ELR (cell line): ENCODE data around the gene MRLN.

ENCODE experiments used
- DNase-seq: peaks from one replicate; pipeline ENCODE4 v3.0.0-alpha.2; 2015; ENCODE audit warnings: low read depth

MRLN gene

GRCh38 chr10:59705931-59706330, 47.3 kb downstream of the MRLN start:
- no peak for DNase-seq

GRCh38 chr10:59704630-59705029, 48.6 kb downstream of the MRLN start:
- no peak for DNase-seq

GRCh38 chr10:59702347-59702746, 50.9 kb downstream of the MRLN start:
- no peak for DNase-seq

DNA sequence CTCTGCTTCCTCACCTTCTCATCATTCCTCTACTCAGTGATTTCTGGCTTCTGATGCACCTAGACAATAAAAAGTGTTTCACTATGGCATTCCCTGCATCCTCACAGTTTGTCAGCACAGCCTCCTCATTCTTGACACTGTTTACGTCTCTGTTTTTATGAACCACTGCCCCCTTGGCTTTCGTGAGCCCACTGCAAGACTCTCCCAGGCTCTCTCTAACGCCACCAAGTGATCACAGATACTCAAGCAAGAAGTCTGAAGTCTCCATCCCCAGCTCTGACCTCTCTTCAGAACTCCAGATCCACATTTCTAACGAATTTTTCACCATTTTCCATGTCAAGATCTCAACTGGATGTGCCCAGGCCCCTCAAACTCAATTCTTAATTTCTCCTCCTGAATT, 52.5 kb downstream of the MRLN start:
- no peak for DNase-seq

GRCh38 chr10:59698326-59698725, 54.9 kb downstream of the MRLN start:
- DNase-seq, result no peak

DNA sequence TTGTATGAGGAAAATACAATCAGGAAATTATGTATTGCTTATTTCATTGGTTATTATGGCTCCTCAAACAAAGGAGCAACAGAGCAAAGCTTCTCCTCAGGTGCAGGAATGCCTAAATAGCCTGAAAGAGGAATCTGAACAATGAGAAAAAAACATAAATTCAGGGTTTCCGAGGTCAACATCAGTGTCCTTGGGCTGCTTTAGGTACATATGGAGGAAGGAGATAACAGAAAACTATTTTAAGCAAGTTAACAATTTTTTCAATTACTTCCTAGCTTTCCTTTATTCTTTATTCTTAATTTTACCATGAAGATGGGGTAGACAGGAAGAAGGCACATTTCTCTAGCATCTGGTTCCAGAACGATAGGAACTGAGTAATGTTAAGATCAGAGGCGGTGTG, 57.6 kb downstream of the MRLN start:
- DNase-seq, result no peak

DNA sequence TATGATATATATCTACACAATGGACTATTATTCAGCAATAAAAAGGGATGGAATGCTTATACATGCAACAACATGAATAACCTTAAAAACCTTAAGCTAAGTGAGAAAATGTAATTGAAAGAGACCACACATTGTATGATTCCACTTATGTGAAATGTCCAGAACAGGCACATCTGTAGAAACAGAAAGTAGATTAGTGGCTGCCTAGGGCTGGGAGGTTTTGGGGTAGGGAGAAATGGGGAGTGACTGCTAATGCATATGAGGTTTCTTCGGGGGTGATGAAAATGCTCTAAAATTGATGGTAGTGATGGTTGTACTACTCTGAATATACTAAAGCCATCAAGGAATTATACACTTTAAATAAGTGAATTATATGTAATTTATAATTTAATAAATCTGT, 58.3 kb downstream of the MRLN start:
- no peak for DNase-seq

- no peak for DNase-seq
Observed at GRCh38 chr10:59692113-59692512, 61.1 kb downstream of the MRLN start.

- no peak for DNase-seq
Observed at GRCh38 chr10:59688921-59689351, 64.3 kb downstream of the MRLN start.

DNA sequence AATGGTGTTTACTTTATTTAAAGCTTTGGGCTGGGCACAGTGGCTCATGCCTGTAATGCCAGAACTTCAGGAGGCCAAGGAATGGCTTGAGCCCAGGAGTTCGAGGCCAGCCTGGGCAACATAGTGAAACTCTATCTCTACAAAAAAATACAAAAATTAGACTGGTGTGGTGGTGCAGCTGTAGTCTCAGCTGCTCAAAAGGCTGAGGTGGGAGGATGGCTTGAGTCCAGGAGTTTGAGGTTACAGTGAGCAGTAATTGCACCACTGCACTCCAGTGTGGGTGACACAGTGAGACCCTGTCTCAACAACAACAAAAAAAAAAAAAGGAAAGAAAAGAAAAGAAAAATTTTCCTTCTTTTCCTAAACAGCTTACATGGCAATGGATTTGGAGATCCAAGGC, 65.6 kb downstream of the MRLN start:
- DNase-seq, result no peak
